Psoas muscle (tissue), 8 donors: ENCODE measurements around the gene CFB. TPM values are rescaled to one million over a fixed set of nuclear protein-coding genes. Genes with fewer than 3 reads are reported as not detected.

Source experiments
- ATAC-seq, 4 donors: fragments of 200-7000 bp; cut with Tn5 transposase; one replicate each; pipeline ENCODE4 v1.9.1; 2020; ENCODE audit warnings: moderate library complexity in 3 of 4, mild to moderate bottlenecking in 2 of 4
- DNase-seq, 2 donors: peaks; one replicate each; pipeline ENCODE4 v3.0.0-alpha.2; 2020
- H3K27ac ChIP-seq: fragments of 200-600 bp; one replicate; pipeline ENCODE4 v1.8.0; 2022
- H3K27me3 ChIP-seq, 3 donors: fragments of 200-600 bp in 1 of 3; one replicate each; pipeline versions ENCODE4 v1.6.1 to v1.8.0; 2013 to 2022; ENCODE audit warnings: low read length in 2 of 3, mild to moderate bottlenecking in 2 of 3, moderate library complexity in 1 of 3; ENCODE audit not compliant: insufficient read depth in 3 of 3
- H3K36me3 ChIP-seq, 2 donors: fragments of 200-600 bp in 1 of 2; one replicate each; pipeline versions ENCODE4 v1.6.1 to v1.8.0; 2013 to 2022; ENCODE audit warnings: low read depth in 1 of 2, mild to moderate bottlenecking in 1 of 2, moderate library complexity in 1 of 2; ENCODE audit not compliant: insufficient read depth in 1 of 2
- H3K4me1 ChIP-seq: fragments of 200-600 bp; one replicate; pipeline ENCODE4 v1.8.0; 2022
- H3K4me3 ChIP-seq: fragments of 200-600 bp; one replicate; pipeline ENCODE4 v1.8.0; 2022; ENCODE audit warnings: mild to moderate bottlenecking
- H3K9me3 ChIP-seq: fragments of 200-600 bp; one replicate; pipeline ENCODE4 v1.8.0; 2022
- CTCF ChIP-seq: fragments of 200-600 bp; IDR thresholded peaks from one replicate; pipeline ENCODE4 v1.8.0; 2022; ENCODE audit warnings: antibody characterized with exemption
- WGBS, 3 donors: extraction: QIAGEN DNeasy Blood & Tissue Kit; methylation state at CpG; one replicate each; pipeline versions ENCODE4 v1.1.6 to v1.1.7; 2013; 5-methylcytosine and 5-hydroxymethylcytosine counted together
- intact Hi-C, 2 donors: fragments of 100-400 bp; cut with DNase I; formaldehyde crosslinking; loops; one replicate each; pipeline versions ENCODE4 v1.11.0 to v1.14.2; 2022
- polyA plus RNA-seq, 3 donors: library from polyadenylated mRNA; stranded (reverse); fragments of 200-250 nt; gene quantifications; one replicate each; pipeline ENCODE4 v1.2.3, GENCODE V29; 2013
- total RNA-seq, 4 donors: library from RNA; stranded (reverse); fragmentation: NEBNext Ultra II Directional in 2 of 4; extraction: Animal tissue kit (Norgen Biotek cat#: 25700) in 2 of 4; gene quantifications; one replicate each; pipeline versions ENCODE4 v1.2.1 to v1.2.4, GENCODE V29; 2021 to 2023
- donor health status: healthy with polysubstance abuse.
- donor health status: DM: no; HTN: no; CAD: no; lungs with moderate emphysema.
- donor health status: Bipolar disorder and iron deficiency.
- donor health status: healthy.
- donor health status: DM: yes; HTN: yes; CAD: no.
- donor health status: DM: no; HTN: no; CAD: no.
- donor health status: DM: no; HTN: no; CAD: no.
- donor health status: DM: yes; HTN: yes; CAD: no.

CFB gene
- total and polyA plus RNA-seq, 7 donors, result 1.6 to 5.8 (median 2.5) TPM

GRCh38 chr6:31954511-31954910, 8.6 kb downstream of the CFB start:
- no peak for ATAC-seq
- Histone ChIP-seq H3K9me3 (no peaks in the 10 kb centered on the region), H3K36me3 (peaks cover 0 to 66% of the 10 kb centered on the region in 2 donors), H3K4me3 (no peak overlapping the region), H3K27ac (no peak overlapping the region), H3K27me3 (no peaks in the 10 kb centered on the region), H3K4me1 (peaks cover 10% of the 10 kb centered on the region)
- intact Hi-C loops, result loop anchor here (5.0 kb wide), 4 partner anchors 52 to 407 kb away; partner anchors contain the start of genes LY6G5C (in 2 of the 2), ATP6V1G2 (in 1 of the 2), CSNK2B (in 1 of the 2) and LY6G5B (in 1 of the 2)
- 96 to 97% (median 96%) methylated on average over 28 of the region's 28 CpGs for WGBS, 3 donors
- DNase-seq, result no peak
- TF ChIP-seq CTCF, result no peak

GRCh38 chr6:31956796-31957195, 10.9 kb downstream of the CFB start:
- no peak overlapping the region for H3K4me3 ChIP-seq
- no peak for DNase-seq
- H3K9me3 ChIP-seq, result no peaks in the 10 kb centered on the region
- no peak for TF ChIP-seq CTCF
- no peak for ATAC-seq
- 62 to 86% (median 65%) methylated on average over 3 of the region's 3 CpGs for WGBS, 3 donors
- H3K4me1 ChIP-seq, result peaks cover 10% of the 10 kb centered on the region
- H3K36me3 ChIP-seq, result peaks cover 0 to 77% of the 10 kb centered on the region in 2 donors
- H3K27ac ChIP-seq, result no peak overlapping the region
- H3K27me3 ChIP-seq, result no peaks in the 10 kb centered on the region
- intact Hi-C loops, result no loop called here

- WGBS, 3 donors, result 6 to 9% (median 8%) methylated on average over 11 of the region's 11 CpGs
- peak overlapping the region; percentile 88 for H3K4me3 ChIP-seq
- DNase-seq, result no peak
- no peaks in the 10 kb centered on the region for H3K9me3 ChIP-seq
- H3K4me1 ChIP-seq, result peaks cover 10% of the 10 kb centered on the region
- no peaks in the 10 kb centered on the region for H3K27me3 ChIP-seq
- no peak for TF ChIP-seq CTCF
- H3K27ac ChIP-seq, result peak overlapping the region; percentile 89
- ATAC-seq, result peak in 3 of 4 donors; percentile 1 to 3 (median 2)
- intact Hi-C loops, result no loop called here
- peaks cover 3 to 77% of the 10 kb centered on the region in 2 donors for H3K36me3 ChIP-seq
Observed at GRCh38 chr6:31958412-31958740, 12.5 kb downstream of the CFB start.

GRCh38 chr6:31958741-31959739, 13.1 kb downstream of the CFB start, which contains the start of the genes NELFE and SKIC2:
Gene NELFE, minus strand, starts transcription at chr6:31958971. Its CDS starts 525 bp downstream, at chr6:31958446.
Gene SKIC2, plus strand, starts transcription at chr6:31959175. Its CDS starts 18 bp downstream, at chr6:31959193.
- Histone ChIP-seq H3K36me3 (peaks cover 5 to 77% of the 10 kb centered on the region in 2 donors), H3K27me3 (no peaks in the 10 kb centered on the region), H3K27ac (peak within 1 kb of the TSS; percentile 89), H3K4me3 (peak within 1 kb of the TSS; percentile 88), H3K4me1 (peaks cover 10% of the 10 kb centered on the region), H3K9me3 (no peaks in the 10 kb centered on the region)
- WGBS, 3 donors, result 0 to 1% (median 0%) methylated on average over 47 to 59 of the region's 59 CpGs
- DNase-seq (peak; percentile 99 to 100), ATAC-seq (peak; percentile 99 to 100 (median 99))
- no peak for TF ChIP-seq CTCF
- intact Hi-C loops, result no loop called here
